OCI-LY3 (cell line): ENCODE results near the gene KPNB1.

Source experiments
- CTCF ChIP-seq: fragments of 200-600, 300-600 bp; sonication (generic); IDR thresholded peaks from 2 replicates; pipeline ENCODE4 v1.5.1; 2014; ENCODE audit warnings: antibody characterized with exemption, low read length, low read depth
- EZH2phosphoT487 ChIP-seq: fragments of 200-600 bp; shearing (Covaris generic); IDR thresholded peaks from 2 replicates; pipeline ENCODE4 v1.6.1; 2018; ENCODE audit warnings: antibody characterized with exemption, mixed run types, low read depth

GRCh38 chr17:47621293-47622179 is 28.2 kb upstream of the KPNB1 start:
- no peak for TF ChIP-seq CTCF
- no peak for TF ChIP-seq EZH2phosphoT487
